Measurements from ENCODE around the gene PRKCE.

- no peak for TF ChIP-seq POLR2A (IDR thresholded peaks at IDR 0.05)
- TF ChIP-seq, protein P1, sequence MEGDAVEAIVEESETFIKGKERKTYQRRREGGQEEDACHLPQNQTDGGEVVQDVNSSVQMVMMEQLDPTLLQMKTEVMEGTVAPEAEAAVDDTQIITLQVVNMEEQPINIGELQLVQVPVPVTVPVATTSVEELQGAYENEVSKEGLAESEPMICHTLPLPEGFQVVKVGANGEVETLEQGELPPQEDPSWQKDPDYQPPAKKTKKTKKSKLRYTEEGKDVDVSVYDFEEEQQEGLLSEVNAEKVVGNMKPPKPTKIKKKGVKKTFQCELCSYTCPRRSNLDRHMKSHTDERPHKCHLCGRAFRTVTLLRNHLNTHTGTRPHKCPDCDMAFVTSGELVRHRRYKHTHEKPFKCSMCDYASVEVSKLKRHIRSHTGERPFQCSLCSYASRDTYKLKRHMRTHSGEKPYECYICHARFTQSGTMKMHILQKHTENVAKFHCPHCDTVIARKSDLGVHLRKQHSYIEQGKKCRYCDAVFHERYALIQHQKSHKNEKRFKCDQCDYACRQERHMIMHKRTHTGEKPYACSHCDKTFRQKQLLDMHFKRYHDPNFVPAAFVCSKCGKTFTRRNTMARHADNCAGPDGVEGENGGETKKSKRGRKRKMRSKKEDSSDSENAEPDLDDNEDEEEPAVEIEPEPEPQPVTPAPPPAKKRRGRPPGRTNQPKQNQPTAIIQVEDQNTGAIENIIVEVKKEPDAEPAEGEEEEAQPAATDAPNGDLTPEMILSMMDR (IDR thresholded peaks at IDR 0.05), result no peak
Measured at GRCh38 chr2:45857867-45858520, 206.5 kb downstream of the PRKCE start.
